ENCODE data around the gene ALDOB.

The ALDOB gene

GRCh38 chr9:101432171-101432570 is 3.4 kb downstream of the ALDOB start:
- H3K9ac ChIP-seq (ENCODE audit: low read length), result no peak overlapping the region
- H3K27ac ChIP-seq (ENCODE audit: low read depth, low read length), result no peak overlapping the region
- DNase-seq, result no peak
- H4K8ac ChIP-seq (ENCODE audit: low read depth, low read length), result no peak overlapping the region
- H3K4me1 ChIP-seq (ENCODE audit: control insufficient read depth in 1 of 2, insufficient read depth in 2 of 2, low read length in 2 of 2), result no peaks in the 10 kb centered on the region
- H3K4me2 ChIP-seq (ENCODE audit: low read length), result no peak overlapping the region
- H3K4ac ChIP-seq (ENCODE audit: low read depth, low read length), result no peak overlapping the region
- H2BK5ac ChIP-seq (ENCODE audit: low read depth, low read length, poor library complexity), result no peak overlapping the region
- no peak overlapping the region for H2BK12ac ChIP-seq (ENCODE audit: low read length)
- H3K4me3 ChIP-seq (ENCODE audit: low read depth, low read length), result no peak overlapping the region
- no peak overlapping the region for H2AK5ac ChIP-seq (ENCODE audit: low read length)
- H2AFZ ChIP-seq (ENCODE audit: insufficient read depth, low read length, poor library complexity), result no peak overlapping the region
- no peaks in the 10 kb centered on the region for H3K79me2 ChIP-seq (ENCODE audit: control insufficient read depth, insufficient read depth, low read length, poor library complexity)
- H3K9me3 ChIP-seq (ENCODE audit: insufficient read depth, low read depth, low read length), result peaks cover 2% of the 10 kb centered on the region
- no peak overlapping the region for H2BK120ac ChIP-seq (ENCODE audit: insufficient read depth, low read length, poor library complexity)
- H3K79me1 ChIP-seq (ENCODE audit: low read length), result no peaks in the 10 kb centered on the region
- no peak overlapping the region for H3K23ac ChIP-seq (ENCODE audit: low read length)
- no peaks in the 10 kb centered on the region for H3K27me3 ChIP-seq (ENCODE audit: insufficient read depth, low read length)
- H4K91ac ChIP-seq (ENCODE audit: low read depth, low read length), result no peak overlapping the region
- no peaks in the 10 kb centered on the region for H3K36me3 ChIP-seq (ENCODE audit: control insufficient read depth in 1 of 2, insufficient read depth in 2 of 2, low read length in 2 of 2)
- no peak overlapping the region for H3K18ac ChIP-seq (ENCODE audit: low read length)
- H4K12ac ChIP-seq (ENCODE audit: low read depth, low read length), result no peak overlapping the region
- no peak overlapping the region for H3K14ac ChIP-seq (ENCODE audit: low read length)

GRCh38 chr9:101429736-101430135 is 5.8 kb downstream of the ALDOB start:
- no CpG with 5 or more reads among the region's 7 CpGs for WGBS (ENCODE audit: extremely low coverage, insufficient coverage, insufficient read length)

GRCh38 chr9:101428909-101429308 is 6.7 kb downstream of the ALDOB start:
- Histone ChIP-seq H4K12ac (ENCODE audit: low read depth, low read length) (no peak overlapping the region), H3K18ac (ENCODE audit: low read length) (no peak overlapping the region), H3K4ac (ENCODE audit: low read depth, low read length) (no peak overlapping the region), H3K4me1 (ENCODE audit: control insufficient read depth in 1 of 2, insufficient read depth in 2 of 2, low read length in 2 of 2) (no peaks in the 10 kb centered on the region), H3K14ac (ENCODE audit: low read length) (no peak overlapping the region), H2AK5ac (ENCODE audit: low read length) (no peak overlapping the region), H3K36me3 (ENCODE audit: control insufficient read depth in 1 of 2, insufficient read depth in 2 of 2, low read length in 2 of 2) (no peaks in the 10 kb centered on the region), H3K27ac (ENCODE audit: low read depth, low read length) (no peak overlapping the region), H2AFZ (ENCODE audit: insufficient read depth, low read length, poor library complexity) (no peak overlapping the region), H4K91ac (ENCODE audit: low read depth, low read length) (no peak overlapping the region), H2BK5ac (ENCODE audit: low read depth, low read length, poor library complexity) (no peak overlapping the region), H3K4me3 (ENCODE audit: low read depth, low read length) (no peak overlapping the region), H3K27me3 (ENCODE audit: insufficient read depth, low read length) (no peaks in the 10 kb centered on the region), H3K4me2 (ENCODE audit: low read length) (no peak overlapping the region), H3K9me3 (ENCODE audit: insufficient read depth, low read depth, low read length) (peaks cover 2% of the 10 kb centered on the region), H3K79me2 (ENCODE audit: control insufficient read depth, insufficient read depth, low read length, poor library complexity) (no peaks in the 10 kb centered on the region), H3K79me1 (ENCODE audit: low read length) (no peaks in the 10 kb centered on the region), H4K8ac (ENCODE audit: low read depth, low read length) (no peak overlapping the region), H3K9ac (ENCODE audit: low read length) (no peak overlapping the region), H2BK120ac (ENCODE audit: insufficient read depth, low read length, poor library complexity) (no peak overlapping the region), H2BK12ac (ENCODE audit: low read length) (no peak overlapping the region), H3K23ac (ENCODE audit: low read length) (no peak overlapping the region)
- no peak for DNase-seq
- no CpG with 5 or more reads among the region's 3 CpGs for WGBS (ENCODE audit: extremely low coverage, insufficient coverage, insufficient read length)

More at GRCh38 chr9:101429736-101430135, 5.8 kb downstream of the ALDOB start:
- no peaks in the 10 kb centered on the region for H3K79me1 ChIP-seq (ENCODE audit: low read length)
- H3K27ac ChIP-seq (ENCODE audit: low read depth, low read length), result no peak overlapping the region
- no peak overlapping the region for H2AK5ac ChIP-seq (ENCODE audit: low read length)
- no peak overlapping the region for H4K12ac ChIP-seq (ENCODE audit: low read depth, low read length)
- no peak for DNase-seq
- no peak overlapping the region for H3K4me2 ChIP-seq (ENCODE audit: low read length)
- no peaks in the 10 kb centered on the region for H3K36me3 ChIP-seq (ENCODE audit: control insufficient read depth in 1 of 2, insufficient read depth in 2 of 2, low read length in 2 of 2)
- no peak overlapping the region for H2BK5ac ChIP-seq (ENCODE audit: low read depth, low read length, poor library complexity)
- H2BK12ac ChIP-seq (ENCODE audit: low read length), result no peak overlapping the region
- H3K9me3 ChIP-seq (ENCODE audit: insufficient read depth, low read depth, low read length), result peaks cover 2% of the 10 kb centered on the region
- no peak overlapping the region for H3K9ac ChIP-seq (ENCODE audit: low read length)
- H2BK120ac ChIP-seq (ENCODE audit: insufficient read depth, low read length, poor library complexity), result no peak overlapping the region
- H3K79me2 ChIP-seq (ENCODE audit: control insufficient read depth, insufficient read depth, low read length, poor library complexity), result no peaks in the 10 kb centered on the region
- H3K18ac ChIP-seq (ENCODE audit: low read length), result no peak overlapping the region
- no peak overlapping the region for H3K14ac ChIP-seq (ENCODE audit: low read length)
- H3K4me3 ChIP-seq (ENCODE audit: low read depth, low read length), result no peak overlapping the region
- H3K4ac ChIP-seq (ENCODE audit: low read depth, low read length), result no peak overlapping the region
- H4K8ac ChIP-seq (ENCODE audit: low read depth, low read length), result no peak overlapping the region
- H3K23ac ChIP-seq (ENCODE audit: low read length), result no peak overlapping the region
- no peak overlapping the region for H4K91ac ChIP-seq (ENCODE audit: low read depth, low read length)
- no peaks in the 10 kb centered on the region for H3K4me1 ChIP-seq (ENCODE audit: control insufficient read depth in 1 of 2, insufficient read depth in 2 of 2, low read length in 2 of 2)
- no peak overlapping the region for H2AFZ ChIP-seq (ENCODE audit: insufficient read depth, low read length, poor library complexity)
- H3K27me3 ChIP-seq (ENCODE audit: insufficient read depth, low read length), result no peaks in the 10 kb centered on the region

GRCh38 chr9:101427957-101428655 is 7.5 kb downstream of the ALDOB start:
- Histone ChIP-seq H2AK5ac (ENCODE audit: low read length) (no peak overlapping the region), H3K18ac (ENCODE audit: low read length) (no peak overlapping the region), H3K4ac (ENCODE audit: low read depth, low read length) (no peak overlapping the region), H2BK5ac (ENCODE audit: low read depth, low read length, poor library complexity) (no peak overlapping the region), H2AFZ (ENCODE audit: insufficient read depth, low read length, poor library complexity) (no peak overlapping the region), H3K4me1 (ENCODE audit: control insufficient read depth in 1 of 2, insufficient read depth in 2 of 2, low read length in 2 of 2) (no peaks in the 10 kb centered on the region), H3K9me3 (ENCODE audit: insufficient read depth, low read depth, low read length) (peaks cover 2% of the 10 kb centered on the region), H3K27ac (ENCODE audit: low read depth, low read length) (no peak overlapping the region), H4K12ac (ENCODE audit: low read depth, low read length) (no peak overlapping the region), H3K79me2 (ENCODE audit: control insufficient read depth, insufficient read depth, low read length, poor library complexity) (no peaks in the 10 kb centered on the region), H3K79me1 (ENCODE audit: low read length) (no peaks in the 10 kb centered on the region), H3K4me2 (ENCODE audit: low read length) (no peak overlapping the region), H2BK12ac (ENCODE audit: low read length) (no peak overlapping the region), H3K27me3 (ENCODE audit: insufficient read depth, low read length) (no peaks in the 10 kb centered on the region), H3K9ac (ENCODE audit: low read length) (no peak overlapping the region), H3K36me3 (ENCODE audit: control insufficient read depth in 1 of 2, insufficient read depth in 2 of 2, low read length in 2 of 2) (no peaks in the 10 kb centered on the region), H3K14ac (ENCODE audit: low read length) (no peak overlapping the region), H3K4me3 (ENCODE audit: low read depth, low read length) (no peak overlapping the region), H3K23ac (ENCODE audit: low read length) (no peak overlapping the region), H4K91ac (ENCODE audit: low read depth, low read length) (no peak overlapping the region), H2BK120ac (ENCODE audit: insufficient read depth, low read length, poor library complexity) (no peak overlapping the region), H4K8ac (ENCODE audit: low read depth, low read length) (no peak overlapping the region)
- no peak for DNase-seq
- whole genome bisulfite sequencing (ENCODE audit: extremely low coverage, insufficient coverage, insufficient read length), result no CpG with 5 or more reads among the region's 3 CpGs

Data from trophoblast cell (in vitro differentiated cells and primary cell).